Endothelial cell of umbilical vein (primary cell): Measurements from ENCODE around the gene ZRSR2. TPM values are rescaled to one million over a fixed set of nuclear protein-coding genes. Genes with fewer than 3 reads are reported as not detected.

Source experiments
- BruUV-seq: library from RNA; stranded (reverse); fragments of 400-500 nt; replicated peaks from 2 replicates; lab custom pipeline; 2021; lab: Mats Ljungman, UMichigan
- CTCF ChIA-PET: fragments of 300-600, 350-600 bp; sonication (Branson Sonifier 250); formaldehyde crosslinking; loops from one replicate; lab custom pipeline; 2021; ENCODE audit warnings: antibody characterized with exemption, inconsistent platforms; lab: Charles Lee
- POLR2A ChIA-PET: fragments of 300-600, 350-600 bp; sonication (Branson Sonifier 250); formaldehyde crosslinking; loops from one replicate; lab custom pipeline; 2021; ENCODE audit warnings: antibody characterized with exemption, inconsistent platforms; lab: Charles Lee
- DNase-seq: peaks from one replicate; pipeline ENCODE4 v3.0.0-alpha.2; 2011; ENCODE audit warnings: low read depth, low spot score
- FAIRE-seq: peaks from 2 replicates; lab custom pipeline; 2011; peaks lifted over from hg19 to GRCh38; lab: Jason Lieb, UNC
- H2AFZ ChIP-seq: 2 replicates; pipeline ENCODE4 v1.6.0; 2012; ENCODE audit warnings: low read depth, low read length, control low read depth, inconsistent platforms
- H3K27ac ChIP-seq: 2 replicates; pipeline ENCODE4 v1.5.1; 2011; ENCODE audit warnings: low read depth, mild to moderate bottlenecking, control low read depth, low read length, moderate library complexity; ENCODE audit not compliant: insufficient read depth
- H3K27me3 ChIP-seq, 2 experiments: 2 replicates each; pipeline versions ENCODE4 v1.6.0 to v1.6.1; 2011; ENCODE audit warnings: low read length in 2 of 2, mixed read lengths in 1 of 2; ENCODE audit not compliant: control insufficient read depth in 2 of 2, insufficient read depth in 2 of 2
- H3K36me3 ChIP-seq, 2 experiments: 2 replicates in 1 of 2; 3 replicates in 1 of 2; pipeline ENCODE4 v1.5.1; 2011; ENCODE audit warnings: low read length in 2 of 2, mild to moderate bottlenecking in 1 of 2, moderate library complexity in 1 of 2; ENCODE audit not compliant: control insufficient read depth in 2 of 2, insufficient read depth in 2 of 2; ENCODE audit errors: extremely low read depth in 1 of 2
- H3K4me1 ChIP-seq: 3 replicates; pipeline ENCODE4 v1.5.1; 2011; ENCODE audit warnings: mild to moderate bottlenecking, low read length; ENCODE audit not compliant: control insufficient read depth, insufficient read depth; ENCODE audit errors: extremely low read depth
- H3K4me2 ChIP-seq: 2 replicates; pipeline ENCODE4 v1.6.1; 2011; ENCODE audit warnings: low read length, control low read depth, mixed read lengths; ENCODE audit not compliant: insufficient read depth
- H3K4me3 ChIP-seq, 3 experiments: fragments of 200-600 bp in 1 of 3; sonication (generic), shearing (Covaris generic) in 1 of 3; replicated peaks in 1 of 3; 2 replicates each; pipeline ENCODE4 v1.5.1; 2011 to 2016; ENCODE audit warnings: control low read depth in 3 of 3, low read length in 3 of 3, mild to moderate bottlenecking in 2 of 3, inconsistent platforms in 1 of 3, low read depth in 1 of 3, moderate library complexity in 1 of 3; ENCODE audit not compliant: insufficient read depth in 1 of 3
- H3K79me2 ChIP-seq: 2 replicates; pipeline ENCODE4 v1.6.0; 2012; ENCODE audit warnings: low read length, inconsistent platforms; ENCODE audit not compliant: control insufficient read depth, insufficient read depth
- H3K9ac ChIP-seq: replicated peaks from 2 replicates; pipeline ENCODE3; 2011; ENCODE audit warnings: low read length, control low read depth; ENCODE audit not compliant: insufficient read depth; ENCODE audit errors: extremely low read depth
- H3K9me1 ChIP-seq: replicated peaks from 3 replicates; pipeline ENCODE4 v1.6.0; 2011; ENCODE audit warnings: mild to moderate bottlenecking, low read length; ENCODE audit not compliant: control insufficient read depth, insufficient read depth; ENCODE audit errors: extremely low read depth
- H3K9me3 ChIP-seq: replicated peaks from 2 replicates; pipeline ENCODE4 v1.5.1; 2012; ENCODE audit warnings: low read length, inconsistent platforms; ENCODE audit not compliant: control insufficient read depth, insufficient read depth
- H4K20me1 ChIP-seq: replicated peaks from 2 replicates; pipeline ENCODE3; 2011; ENCODE audit warnings: mild to moderate bottlenecking, low read length; ENCODE audit not compliant: control insufficient read depth, insufficient read depth; ENCODE audit errors: extremely low read depth
- CTCF ChIP-seq, 2 donors: IDR thresholded peaks; 1 replicate in 1 of 2; 2 replicates in 1 of 2; pipeline ENCODE4 v1.5.1; 2011; ENCODE audit warnings: low read length in 2 of 2, mild to moderate bottlenecking in 2 of 2, moderate library complexity in 2 of 2, control low read depth in 1 of 2, inconsistent platforms in 1 of 2, low read depth in 1 of 2; ENCODE audit not compliant: insufficient read depth in 1 of 2; ENCODE audit errors: extremely low read depth in 1 of 2
- EZH2 ChIP-seq: IDR thresholded peaks from 2 replicates; pipeline ENCODE4 v1.6.1; 2012; ENCODE audit warnings: borderline replicate concordance, low read depth, mild to moderate bottlenecking, moderate library complexity, low read length, inconsistent platforms; ENCODE audit not compliant: severe bottlenecking
- FOS ChIP-seq: IDR thresholded peaks from 2 replicates; pipeline ENCODE4 v1.6.1; 2011; ENCODE audit warnings: mild to moderate bottlenecking, low read length, moderate library complexity, borderline replicate concordance; ENCODE audit not compliant: insufficient read depth
- GATA2 ChIP-seq: IDR thresholded peaks from 2 replicates; pipeline ENCODE4 v1.7.0; 2011; ENCODE audit warnings: low read depth, mild to moderate bottlenecking, moderate library complexity, mixed read lengths, low read length; ENCODE audit not compliant: insufficient read length, insufficient read depth
- JUN ChIP-seq: IDR thresholded peaks from 2 replicates; pipeline ENCODE4 v1.6.1; 2011; ENCODE audit warnings: borderline replicate concordance, low read depth; ENCODE audit not compliant: insufficient read length, insufficient read depth
- MAX ChIP-seq: IDR thresholded peaks from 2 replicates; pipeline ENCODE4 v1.6.1; 2011; ENCODE audit not compliant: insufficient read depth, insufficient read length
- MYC ChIP-seq: IDR thresholded peaks from one replicate; pipeline ENCODE4 v1.6.1; 2011; ENCODE audit warnings: mild to moderate bottlenecking, low read depth, low read length
- POLR2A ChIP-seq: IDR thresholded peaks from 2 replicates; pipeline ENCODE4 v1.6.1; 2012; ENCODE audit warnings: low read depth, mild to moderate bottlenecking, control low read depth, low read length
- POLR2AphosphoS5 ChIP-seq: IDR thresholded peaks from 2 replicates; pipeline ENCODE4 v1.6.1; 2012; ENCODE audit warnings: low read depth, mild to moderate bottlenecking, control low read depth, low read length, moderate library complexity; ENCODE audit not compliant: insufficient read depth
- dilution Hi-C: fragments of 300-500 bp; cut with MboI; formaldehyde crosslinking; loops from one replicate; pipeline ENCODE4 v1.15.0; 2019; ENCODE audit warnings: low sequenced_read_pairs; ENCODE audit not compliant: extremely low pct_ligation_motif_present
- intact Hi-C: fragments of 100-400 bp; cut with micrococcal nuclease; formaldehyde crosslinking; loops from one replicate; pipeline ENCODE4 v1.10.0; 2022
- polyA plus RNA-seq, 4 experiments: library from polyadenylated mRNA; depleted of rRNA in 3 of 4; stranded (reverse) in 3 of 4; unstranded in 1 of 4; fragments of >200 nt; gene quantifications; 2 replicates each; pipeline versions ENCODE4 v1.2.1 to v1.2.3, GENCODE V29; 2011 to 2012; ENCODE audit warnings: missing spikeins in 1 of 4
- total RNA-seq: library from RNA; stranded (reverse); gene quantifications from 2 replicates; pipeline ENCODE4 v1.2.3, GENCODE V29; 2021

ZRSR2 gene
- total and polyA plus RNA-seq, 2 donors (not counting 3 experiments of a cell fraction or from before 2014, with no cell fraction given), result 3.3 to 8.1 TPM

- CTCF ChIA-PET, result no interaction called here
- Histone ChIP-seq H3K9ac (no peak overlapping the region), H3K9me1 (no peaks in the 10 kb centered on the region), H2AFZ (no peak overlapping the region), H3K36me3 (peaks cover 0 to 3% of the 10 kb centered on the region in 2 experiments), H3K4me3 (no peak overlapping the region), H3K79me2 (no peaks in the 10 kb centered on the region), H3K4me1 (no peaks in the 10 kb centered on the region), H3K27me3 (no peaks in the 10 kb centered on the region), H3K9me3 (no peaks in the 10 kb centered on the region), H3K4me2 (no peak overlapping the region), H4K20me1 (no peaks in the 10 kb centered on the region), H3K27ac (no peak overlapping the region)
- no TSS peak for BruUV-seq
- no peak for DNase-seq
- POLR2A ChIA-PET, result no interaction called here
- dilution Hi-C loops (no loop called here), intact Hi-C loops (no loop called here)
- no peak for FAIRE-seq
- TF ChIP-seq CTCF (IDR thresholded peaks at IDR 0.05; ENCODE audit: extremely low read depth in 1 of 2, insufficient read depth in 1 of 2, low read depth in 1 of 2, low read length in 2 of 2) (no peak), POLR2A (no peak), GATA2 (no peak), JUN (no peak), MAX (no peak), EZH2 (no peak), POLR2AphosphoS5 (no peak), FOS (no peak), MYC (no peak)
Measured at GRCh38 chrX:15822922-15823321, 32.6 kb downstream of the ZRSR2 start.
